ENCODE results near the gene TREML1. TPM values are rescaled to one million over a fixed set of nuclear protein-coding genes. Genes with fewer than 3 reads are reported as not detected.

TREML1 gene
- total and polyA plus RNA-seq, 4 donors: 1.2 to 2.2 (median 1.2) TPM

DNA sequence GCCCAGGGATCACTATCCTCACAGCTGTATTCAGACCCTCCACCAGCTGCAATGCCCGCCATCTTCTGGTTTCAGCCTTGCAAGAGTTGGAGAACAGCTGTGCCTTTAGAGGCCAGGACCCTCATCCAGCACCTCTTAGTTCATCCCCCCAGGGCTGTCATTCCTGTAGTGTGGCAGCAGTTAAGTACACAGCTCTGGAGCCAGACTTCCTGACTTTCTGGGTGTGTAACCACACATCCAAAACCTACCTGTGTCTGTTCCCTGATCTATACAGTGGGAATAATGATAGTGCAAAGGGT, 9.2 kb upstream of the TREML1 start:
- Histone ChIP-seq H3K27me3 (ENCODE audit: control insufficient read depth in 3 of 3, insufficient read depth in 3 of 3, low read length in 2 of 3) (no peaks in the 10 kb centered on the region), H3K4me3 (no peak overlapping the region), H3K9me3 (ENCODE audit: control insufficient read depth in 4 of 4, insufficient read depth in 3 of 4, low read length in 3 of 4) (peaks cover 0 to 3% (median 0%) of the 10 kb centered on the region in 4 donors), H3K36me3 (ENCODE audit: control insufficient read depth in 4 of 4, insufficient read depth in 4 of 4, low read length in 4 of 4) (no peaks in the 10 kb centered on the region), H3K27ac (ENCODE audit: low read depth in 1 of 2, low read length in 1 of 2) (no peak overlapping the region), H3K9ac (ENCODE audit: insufficient read depth in 1 of 2, low read length in 2 of 2) (no peak overlapping the region), H3K4me1 (ENCODE audit: control insufficient read depth in 5 of 5, insufficient read depth in 5 of 5, low read length in 5 of 5) (peaks cover 0 to 13% (median 6%) of the 10 kb centered on the region in 5 donors)
- TF ChIP-seq, protein P1, sequence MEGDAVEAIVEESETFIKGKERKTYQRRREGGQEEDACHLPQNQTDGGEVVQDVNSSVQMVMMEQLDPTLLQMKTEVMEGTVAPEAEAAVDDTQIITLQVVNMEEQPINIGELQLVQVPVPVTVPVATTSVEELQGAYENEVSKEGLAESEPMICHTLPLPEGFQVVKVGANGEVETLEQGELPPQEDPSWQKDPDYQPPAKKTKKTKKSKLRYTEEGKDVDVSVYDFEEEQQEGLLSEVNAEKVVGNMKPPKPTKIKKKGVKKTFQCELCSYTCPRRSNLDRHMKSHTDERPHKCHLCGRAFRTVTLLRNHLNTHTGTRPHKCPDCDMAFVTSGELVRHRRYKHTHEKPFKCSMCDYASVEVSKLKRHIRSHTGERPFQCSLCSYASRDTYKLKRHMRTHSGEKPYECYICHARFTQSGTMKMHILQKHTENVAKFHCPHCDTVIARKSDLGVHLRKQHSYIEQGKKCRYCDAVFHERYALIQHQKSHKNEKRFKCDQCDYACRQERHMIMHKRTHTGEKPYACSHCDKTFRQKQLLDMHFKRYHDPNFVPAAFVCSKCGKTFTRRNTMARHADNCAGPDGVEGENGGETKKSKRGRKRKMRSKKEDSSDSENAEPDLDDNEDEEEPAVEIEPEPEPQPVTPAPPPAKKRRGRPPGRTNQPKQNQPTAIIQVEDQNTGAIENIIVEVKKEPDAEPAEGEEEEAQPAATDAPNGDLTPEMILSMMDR (IDR thresholded peaks at IDR 0.05; ENCODE audit: control extremely low read depth, extremely low read depth): no peak
- no peak for ATAC-seq (ENCODE audit: insufficient read depth, low FRiP score)
- DNase-seq: no peak
- 88 to 100% methylated on average over 1 of the region's 1 CpG for WGBS, 2 donors

DNA sequence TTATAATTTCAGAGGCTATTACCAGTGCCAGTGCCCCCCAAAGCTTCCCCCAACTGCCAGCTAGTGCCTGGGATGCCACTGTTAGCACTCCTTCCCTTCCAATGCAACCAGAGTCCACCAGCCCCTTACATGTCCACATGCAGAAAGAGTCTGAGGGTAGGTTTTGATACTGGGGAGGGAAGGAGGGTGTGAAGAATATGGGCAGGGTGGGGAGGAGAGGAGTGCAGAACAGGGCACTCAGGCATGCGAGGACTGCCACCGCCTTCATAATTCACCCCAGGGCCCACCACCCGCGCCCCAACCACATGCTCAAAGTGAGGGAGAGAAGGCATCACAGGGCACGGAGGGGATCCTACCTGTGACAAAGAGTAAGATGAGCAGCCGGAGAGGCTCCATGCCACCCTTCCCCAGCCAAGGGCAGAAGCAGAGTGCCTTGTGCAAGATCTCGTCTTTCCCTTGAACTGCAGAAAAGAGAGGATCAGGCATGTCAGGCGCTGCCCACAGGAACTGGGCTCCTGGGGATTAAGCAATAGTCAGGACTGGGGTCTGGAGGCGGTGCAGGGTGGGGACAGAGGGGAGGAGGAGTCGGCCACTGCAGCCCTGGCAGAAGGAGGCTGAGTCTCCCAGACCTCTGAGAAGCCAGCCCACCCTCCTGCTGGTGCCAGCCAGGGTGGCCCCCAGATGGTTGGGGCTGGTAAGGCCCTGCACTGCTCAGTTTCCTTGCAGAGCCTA, 8.7 kb upstream of the TREML1 start, which contains the start of gene TREM2:
TSS of gene TREM2 (minus strand) at position 430 of the 732 bp plus-strand sequence. CDS start at position 396, 34 bp downstream.
- no peaks in the 10 kb centered on the region for H3K36me3 ChIP-seq (ENCODE audit: control insufficient read depth in 4 of 4, insufficient read depth in 4 of 4, low read length in 4 of 4)
- no peak within 1 kb of the TSS for H3K4me3 ChIP-seq
- H3K9ac ChIP-seq (ENCODE audit: insufficient read depth in 1 of 2, low read length in 2 of 2): no peak within 1 kb of the TSS
- H3K27ac ChIP-seq (ENCODE audit: low read depth in 1 of 2, low read length in 1 of 2): no peak within 1 kb of the TSS
- WGBS, 2 donors: 56 to 71% methylated on average over 10 of the region's 10 CpGs
- no peaks in the 10 kb centered on the region for H3K27me3 ChIP-seq (ENCODE audit: control insufficient read depth in 3 of 3, insufficient read depth in 3 of 3, low read length in 2 of 3)
- H3K9me3 ChIP-seq (ENCODE audit: control insufficient read depth in 4 of 4, insufficient read depth in 3 of 4, low read length in 3 of 4): peaks cover 0 to 3% (median 0%) of the 10 kb centered on the region in 4 donors
- TF ChIP-seq, protein P1 (IDR thresholded peaks at IDR 0.05; ENCODE audit: control extremely low read depth, extremely low read depth): no peak
- DNase-seq (peak in 1 of 3 donors; percentile 8), ATAC-seq (ENCODE audit: insufficient read depth, low FRiP score) (no peak)
- peaks cover 0 to 13% (median 6%) of the 10 kb centered on the region in 5 donors for H3K4me1 ChIP-seq (ENCODE audit: control insufficient read depth in 5 of 5, insufficient read depth in 5 of 5, low read length in 5 of 5)

DNA sequence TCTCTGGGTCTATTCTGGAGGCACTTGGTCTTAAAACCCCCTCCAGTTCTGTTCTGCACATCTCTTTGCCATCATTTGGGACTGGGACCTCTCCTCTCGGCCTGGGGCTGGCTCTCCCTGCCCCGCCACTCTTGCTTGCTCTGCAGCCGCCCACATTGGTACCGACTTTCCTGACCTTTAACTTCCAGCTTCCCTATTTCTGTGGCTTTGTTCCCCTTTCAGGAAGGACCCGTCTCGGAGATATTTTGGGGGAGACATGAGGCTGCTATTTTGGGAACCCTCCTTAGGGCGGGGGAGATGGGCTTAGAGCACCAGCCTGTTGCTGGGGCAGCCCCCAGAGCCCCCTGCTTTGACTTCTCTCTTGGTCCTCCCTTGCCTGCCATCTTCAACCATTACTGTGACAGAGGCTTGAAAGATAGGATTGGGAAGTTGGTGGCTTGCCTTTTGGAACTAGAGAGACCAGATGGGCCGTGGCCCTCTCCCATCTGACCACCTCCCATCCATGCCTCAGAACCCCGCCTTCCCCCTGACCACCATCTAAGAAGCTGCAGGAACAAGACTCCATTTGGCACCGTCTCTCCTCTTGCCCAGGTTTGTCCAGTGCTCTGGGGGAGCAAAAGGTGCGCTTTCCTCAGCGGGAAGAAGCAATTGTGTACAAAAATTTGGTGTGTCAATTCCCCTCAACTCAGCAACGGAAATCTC, 7.9 kb upstream of the TREML1 start:
- DNase-seq (no peak), ATAC-seq (ENCODE audit: insufficient read depth, low FRiP score) (no peak)
- peaks cover 0 to 13% (median 6%) of the 10 kb centered on the region in 5 donors for H3K4me1 ChIP-seq (ENCODE audit: control insufficient read depth in 5 of 5, insufficient read depth in 5 of 5, low read length in 5 of 5)
- H3K4me3 ChIP-seq: no peak overlapping the region
- H3K27me3 ChIP-seq (ENCODE audit: control insufficient read depth in 3 of 3, insufficient read depth in 3 of 3, low read length in 2 of 3): no peaks in the 10 kb centered on the region
- WGBS, 2 donors: 43 to 59% methylated on average over 13 of the region's 13 CpGs
- H3K9ac ChIP-seq (ENCODE audit: insufficient read depth in 1 of 2, low read length in 2 of 2): no peak overlapping the region
- no peaks in the 10 kb centered on the region for H3K36me3 ChIP-seq (ENCODE audit: control insufficient read depth in 4 of 4, insufficient read depth in 4 of 4, low read length in 4 of 4)
- no peaks in the 10 kb centered on the region for H3K9me3 ChIP-seq (ENCODE audit: control insufficient read depth in 4 of 4, insufficient read depth in 3 of 4, low read length in 3 of 4)
- H3K27ac ChIP-seq (ENCODE audit: low read depth in 1 of 2, low read length in 1 of 2): no peak overlapping the region
- TF ChIP-seq, protein P1 (IDR thresholded peaks at IDR 0.05; ENCODE audit: control extremely low read depth, extremely low read depth): no peak

Measured in lung (tissue), 12 donors.